ENCODE results near the gene MKI67.

- TF ChIP-seq CTCF (IDR thresholded peaks at IDR 0.05): no peak
- TF ChIP-seq POLR2A (IDR thresholded peaks at IDR 0.05): no peak
These were observed 40.0 kb downstream of the MKI67 start for GRCh38 chr10:128086003-128086863.

All from stomach (tissue), 4 donors.